ACHN (cell line): ENCODE results near the gene HTT.

Source experiments
- DNase-seq: peaks from one replicate; pipeline ENCODE4 v3.0.0-alpha.2; 2015
- in situ Hi-C: cut with HindIII; loops from 2 replicates; pipeline ENCODE4 v1.10.0; 2017; ENCODE audit warnings: low sequenced_read_pairs, low pct_ligation_motif_present, low pct_unique_long_range_greater_than_20kb

Gene HTT

DNA sequence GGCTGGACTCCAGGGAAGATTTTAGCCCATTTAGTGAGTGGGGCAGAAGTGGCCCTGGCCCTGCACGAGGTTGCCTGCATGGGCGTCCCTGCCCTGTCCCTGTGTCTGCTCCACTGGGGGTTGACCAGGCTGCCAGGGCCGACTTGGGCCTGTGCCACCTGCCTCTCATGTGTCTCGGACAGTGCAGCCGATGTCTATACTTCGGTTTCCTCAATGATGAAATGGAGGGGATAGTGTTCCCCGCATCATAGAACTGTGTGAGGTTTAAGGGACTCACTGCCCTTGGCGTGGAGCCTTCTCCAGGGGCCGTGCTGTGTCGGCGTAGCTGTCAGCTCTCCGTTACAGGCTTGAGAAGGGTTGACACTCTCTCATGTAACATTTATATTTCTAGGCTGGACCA, 147.5 kb downstream of the HTT start:
- in situ Hi-C loops, result no loop called here
- no peak for DNase-seq

DNA sequence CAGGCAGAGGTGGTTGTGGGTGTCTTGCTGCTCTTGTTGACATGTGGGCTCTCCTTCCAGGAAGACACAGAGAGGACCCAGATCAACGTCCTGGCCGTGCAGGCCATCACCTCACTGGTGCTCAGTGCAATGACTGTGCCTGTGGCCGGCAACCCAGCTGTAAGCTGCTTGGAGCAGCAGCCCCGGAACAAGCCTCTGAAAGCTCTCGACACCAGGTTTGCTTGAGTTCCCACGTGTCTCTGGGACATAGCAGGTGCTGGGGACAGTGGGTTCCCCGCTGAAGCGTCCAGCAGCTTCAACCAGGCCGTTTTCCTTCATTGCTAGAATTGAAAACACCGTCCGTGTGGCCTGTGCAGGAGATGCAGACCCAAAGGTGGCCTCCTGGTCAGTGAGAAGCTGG, 148.9 kb downstream of the HTT start:
- in situ Hi-C loops, result no loop called here

DNA sequence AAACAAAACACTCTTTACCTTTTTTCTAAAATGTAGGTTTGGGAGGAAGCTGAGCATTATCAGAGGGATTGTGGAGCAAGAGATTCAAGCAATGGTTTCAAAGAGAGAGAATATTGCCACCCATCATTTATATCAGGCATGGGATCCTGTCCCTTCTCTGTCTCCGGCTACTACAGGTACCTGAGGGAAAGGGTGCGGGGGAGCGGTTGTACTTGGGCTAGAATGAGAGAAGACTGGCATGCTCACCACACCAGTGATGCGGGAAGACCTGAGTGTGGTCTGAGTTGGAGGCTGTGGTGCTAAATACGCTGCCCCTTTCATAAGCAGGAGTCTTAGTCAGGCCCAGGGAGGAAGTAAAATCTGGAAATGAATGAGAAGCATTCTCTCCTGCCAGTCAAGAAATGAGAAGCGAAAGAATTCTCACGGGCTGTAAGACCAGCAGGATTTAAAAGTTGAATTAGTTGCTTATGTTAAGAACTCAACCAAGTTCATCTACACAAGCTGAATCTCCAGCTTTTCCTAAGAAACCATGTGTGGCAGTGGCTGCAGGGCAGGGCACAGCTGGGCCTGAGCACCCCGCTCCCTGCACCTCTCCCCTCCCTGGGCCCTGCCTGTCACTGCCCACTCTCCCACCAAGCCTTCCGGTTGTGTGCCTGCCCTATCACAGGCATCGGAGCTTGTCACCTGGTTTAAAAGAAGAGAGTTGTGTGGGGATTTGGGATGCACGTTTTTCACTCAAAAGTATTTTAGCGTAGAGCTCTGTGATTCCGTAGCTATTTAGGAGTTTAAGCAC, 149.7 kb downstream of the HTT start:
- no peak for DNase-seq
- in situ Hi-C loops, result no loop called here

More for the DNA sequence above, 148.9 kb downstream of the HTT start:
- no peak for DNase-seq

DNA sequence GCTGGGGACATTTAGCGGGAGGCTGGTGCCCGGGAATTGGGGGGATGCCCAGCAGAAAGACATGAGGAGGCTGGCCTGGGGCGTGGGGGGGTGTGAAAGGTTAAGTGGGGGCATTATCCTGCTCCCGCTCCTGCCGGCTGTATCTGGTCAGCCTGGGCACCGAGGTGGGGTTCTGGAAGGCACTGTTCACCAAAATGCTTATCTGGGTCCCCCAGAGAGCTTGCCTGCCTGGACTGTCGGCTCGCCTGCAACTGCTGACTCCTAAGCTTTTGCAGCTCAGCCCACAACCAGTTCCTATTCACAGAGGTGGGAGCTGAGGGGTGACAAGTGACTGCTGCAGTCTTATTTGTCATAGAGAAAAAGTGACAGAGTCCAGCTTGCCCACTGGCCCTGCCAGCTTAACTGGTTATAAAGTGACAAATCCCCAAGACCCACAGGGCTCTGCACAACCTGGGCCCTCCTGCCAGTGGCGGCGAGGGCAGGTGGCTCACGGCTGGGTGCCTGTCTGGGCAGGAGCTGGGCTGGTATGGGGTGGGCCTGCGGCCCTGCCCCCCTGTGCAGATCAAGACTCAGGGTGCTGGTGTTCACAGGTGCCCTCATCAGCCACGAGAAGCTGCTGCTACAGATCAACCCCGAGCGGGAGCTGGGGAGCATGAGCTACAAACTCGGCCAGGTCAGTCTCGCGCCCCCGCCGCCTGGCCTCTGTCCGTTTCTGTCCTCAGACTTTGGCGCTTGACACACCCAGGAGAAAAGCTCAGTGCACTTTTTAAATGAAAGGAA, 150.8 kb downstream of the HTT start:
- DNase-seq, result no peak
- in situ Hi-C loops, result no loop called here

DNA sequence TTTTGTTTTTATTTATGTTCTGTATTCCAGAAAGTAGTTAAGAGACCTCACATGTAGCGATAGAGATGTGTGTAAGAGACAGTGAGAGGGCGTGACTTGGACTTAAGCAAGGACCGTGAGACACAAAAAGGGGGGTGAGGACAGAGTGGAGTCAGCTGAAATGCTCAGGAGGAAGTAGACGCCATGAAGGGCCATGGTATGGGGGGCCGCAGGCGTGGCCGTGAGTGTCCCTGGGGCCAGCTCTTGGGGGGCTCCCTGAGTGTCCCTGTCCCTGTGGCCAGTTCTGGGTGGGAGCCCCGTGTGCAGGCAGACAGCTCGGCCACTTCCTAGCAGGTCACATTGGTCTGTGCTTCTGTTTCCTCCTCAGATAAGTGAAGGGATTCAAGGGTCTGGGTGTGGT, 151.5 kb downstream of the HTT start:
- in situ Hi-C loops, result no loop called here
- DNase-seq, result no peak

DNA sequence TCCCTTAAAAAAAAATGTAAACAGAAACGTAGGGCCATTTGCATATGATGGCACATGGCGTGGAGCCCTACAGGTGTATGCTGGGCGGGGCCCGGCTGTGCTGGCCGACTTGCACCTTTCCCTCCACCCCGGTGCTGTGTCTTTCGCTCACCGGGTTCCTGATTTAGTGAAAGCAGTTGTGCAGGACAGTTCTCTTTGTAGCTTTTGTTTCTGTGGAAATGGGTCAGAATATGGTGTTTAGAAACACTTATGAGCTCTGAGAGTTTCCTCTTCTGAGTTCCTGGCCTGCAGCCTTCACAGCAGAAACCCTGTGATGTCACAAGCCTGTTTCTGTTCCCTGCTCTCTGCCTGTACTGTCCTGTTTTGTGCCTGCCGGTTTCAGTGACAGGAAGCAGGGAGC, 152.0 kb downstream of the HTT start:
- in situ Hi-C loops, result no loop called here
- DNase-seq, result no peak

DNA sequence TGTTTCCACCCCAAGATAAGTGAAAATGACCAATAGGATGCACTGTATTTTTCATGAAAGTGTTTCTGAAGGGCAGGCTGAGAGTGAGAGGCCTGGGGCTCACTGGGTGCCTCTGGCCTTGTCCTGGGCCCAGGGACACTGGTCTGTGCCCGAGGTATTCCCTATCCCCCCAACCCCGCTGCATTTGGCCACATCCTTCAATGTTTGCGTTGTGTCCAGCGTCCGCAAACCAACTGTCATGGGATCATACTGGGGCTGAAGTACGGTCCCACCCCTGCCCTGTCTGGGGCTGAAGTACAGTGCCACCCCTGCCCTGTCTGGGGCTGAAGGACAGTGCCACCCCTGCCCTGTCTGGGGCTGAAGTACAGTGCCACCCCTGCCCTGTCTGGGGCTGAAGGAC, 152.5 kb downstream of the HTT start:
- in situ Hi-C loops, result no loop called here
- no peak for DNase-seq

DNA sequence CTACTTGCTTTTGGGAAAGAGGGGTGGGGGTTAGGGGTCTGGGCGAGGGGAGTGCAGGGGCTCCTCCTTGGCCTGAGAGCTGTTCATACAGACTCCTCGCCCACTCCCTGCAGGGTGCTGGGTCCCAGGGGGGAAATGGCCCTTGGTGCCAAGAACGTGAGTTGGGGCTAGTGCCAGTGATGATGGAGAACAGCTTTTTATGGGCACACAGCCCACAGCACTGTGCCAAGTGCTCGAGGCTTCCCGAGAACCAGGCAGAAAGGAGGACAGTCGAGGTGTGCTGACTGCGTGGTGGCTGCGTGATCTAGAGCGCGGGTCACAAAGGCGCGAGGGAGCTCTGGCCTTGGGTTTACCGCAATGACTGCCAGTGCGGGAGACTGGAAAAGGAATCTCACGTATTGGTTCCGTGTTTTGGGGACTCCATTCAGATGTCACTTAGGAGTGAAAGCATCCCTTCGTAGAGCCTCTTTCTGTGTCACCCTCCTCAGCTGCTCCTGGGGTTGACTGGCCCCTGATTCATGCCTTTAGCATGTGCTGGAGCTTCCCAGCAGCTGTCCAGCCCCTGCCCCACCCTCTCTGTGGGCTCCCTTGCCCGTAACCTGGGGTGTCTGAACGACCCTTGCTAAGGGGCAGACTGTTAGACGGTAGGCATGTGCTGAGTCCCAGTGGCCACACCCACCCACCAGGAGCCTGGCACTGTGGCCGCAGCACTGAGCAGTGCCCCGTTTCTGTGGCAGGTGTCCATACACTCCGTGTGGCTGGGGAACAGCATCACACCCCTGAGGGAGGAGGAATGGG, 153.6 kb downstream of the HTT start:
- in situ Hi-C loops, result no loop called here

DNA sequence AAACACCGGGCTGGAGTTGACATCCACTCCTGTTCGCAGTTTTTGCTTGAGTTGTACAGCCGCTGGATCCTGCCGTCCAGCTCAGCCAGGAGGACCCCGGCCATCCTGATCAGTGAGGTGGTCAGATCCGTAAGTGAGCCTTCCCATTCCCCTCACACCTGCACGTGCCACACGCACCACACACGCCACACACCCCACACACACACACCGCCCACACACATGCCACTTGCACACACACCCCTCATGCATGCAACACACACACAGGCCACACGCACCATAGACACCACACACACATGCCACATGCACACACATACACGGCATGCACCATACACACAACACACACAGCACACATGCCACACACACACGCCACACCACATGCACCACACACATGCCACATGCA, 154.4 kb downstream of the HTT start:
- DNase-seq, result no peak
- in situ Hi-C loops, result no loop called here

More for the DNA sequence above, 153.6 kb downstream of the HTT start:
- DNase-seq, result no peak

DNA sequence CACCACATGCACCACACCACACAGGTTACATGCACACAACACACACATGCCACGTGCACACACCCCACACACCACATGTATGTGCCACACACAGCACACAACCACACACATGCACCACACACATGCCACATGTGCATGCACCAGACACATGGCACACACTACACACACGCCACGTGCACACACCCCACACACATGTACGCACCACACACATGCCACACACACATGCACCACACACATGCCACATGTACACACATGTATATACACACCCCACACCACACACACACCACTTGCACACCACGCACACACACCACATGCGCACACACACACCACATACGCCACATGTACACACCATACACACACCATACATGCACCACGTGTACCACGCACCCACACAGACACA, 154.8 kb downstream of the HTT start:
- DNase-seq, result no peak
- in situ Hi-C loops, result no loop called here

DNA sequence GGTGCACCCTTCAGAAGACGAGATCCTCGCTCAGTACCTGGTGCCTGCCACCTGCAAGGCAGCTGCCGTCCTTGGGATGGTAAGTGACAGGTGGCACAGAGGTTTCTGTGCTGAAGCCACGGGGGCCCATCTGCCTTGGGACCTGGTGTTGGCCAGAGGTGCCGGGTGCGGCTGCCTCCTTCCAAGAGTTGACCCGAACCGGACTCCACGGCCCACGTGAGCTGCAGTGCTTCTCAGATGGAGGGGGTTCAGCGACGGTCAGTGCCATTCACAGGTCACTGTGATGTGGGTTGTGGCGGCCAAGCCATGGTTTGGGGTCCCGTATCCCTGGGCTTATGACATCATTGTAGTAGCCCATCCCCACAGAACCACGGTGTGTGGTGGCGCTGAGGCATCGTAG, 155.5 kb downstream of the HTT start:
- in situ Hi-C loops, result no loop called here

DNA sequence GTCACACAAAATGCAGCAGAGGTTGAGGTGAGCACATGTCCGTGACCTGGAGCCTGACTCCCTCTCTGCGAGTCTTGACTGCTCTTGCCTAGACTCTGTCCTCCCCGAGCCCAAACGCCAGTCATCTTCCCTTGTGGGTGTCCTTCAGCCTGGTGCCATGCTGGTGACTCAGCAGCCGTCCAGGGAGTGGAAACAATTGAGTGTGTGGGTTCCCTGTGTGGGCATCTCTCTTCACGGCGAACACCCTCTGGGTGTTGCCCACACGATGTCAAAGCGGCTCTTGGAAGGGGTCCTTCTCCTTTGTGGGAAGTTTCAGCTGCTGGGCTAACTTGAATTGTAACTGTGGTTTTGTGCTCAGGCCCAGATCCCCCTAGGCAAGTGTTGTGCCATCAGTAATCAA, 157.0 kb downstream of the HTT start:
- in situ Hi-C loops, result no loop called here
- DNase-seq, result no peak

More for the DNA sequence above, 155.5 kb downstream of the HTT start:
- no peak for DNase-seq

DNA sequence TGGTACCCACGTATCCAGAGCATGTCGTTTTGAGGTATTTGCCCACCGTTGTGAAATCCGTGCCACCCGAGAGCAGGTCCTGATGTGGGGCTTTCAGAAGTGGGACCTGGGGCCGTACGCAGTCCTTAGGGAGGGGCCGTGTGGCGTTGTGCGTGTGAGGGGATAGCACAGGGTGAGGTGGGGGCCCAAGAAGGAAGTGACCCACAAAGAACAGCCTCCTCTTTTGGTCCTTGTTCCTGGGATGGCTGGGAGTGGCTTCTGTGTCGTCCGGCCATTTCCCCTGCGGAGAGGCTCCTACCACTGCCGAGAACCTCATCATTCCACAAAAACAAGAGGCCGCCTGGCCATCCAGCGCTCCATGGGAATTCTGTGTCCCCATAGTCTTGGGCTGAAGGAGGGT, 157.5 kb downstream of the HTT start:
- no peak for DNase-seq

DNA sequence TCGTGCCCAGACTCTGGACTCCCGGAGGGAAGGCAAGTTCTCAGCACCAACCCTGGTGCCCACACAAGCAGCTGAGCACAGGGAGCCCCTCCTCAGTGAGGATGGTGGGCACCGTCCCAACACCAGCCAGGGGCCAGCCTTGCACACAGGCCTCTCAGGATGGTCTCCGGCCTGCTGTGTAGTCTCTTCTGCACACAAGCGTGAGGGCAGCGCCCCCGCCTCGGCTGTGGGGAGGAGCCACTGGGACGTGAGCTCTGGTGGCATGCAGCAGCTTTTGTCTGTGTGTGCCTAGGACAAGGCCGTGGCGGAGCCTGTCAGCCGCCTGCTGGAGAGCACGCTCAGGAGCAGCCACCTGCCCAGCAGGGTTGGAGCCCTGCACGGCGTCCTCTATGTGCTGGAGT, 158.4 kb downstream of the HTT start:
- DNase-seq, result no peak
- in situ Hi-C loops, result no loop called here

More for the DNA sequence above, 157.5 kb downstream of the HTT start:
- in situ Hi-C loops, result no loop called here

DNA sequence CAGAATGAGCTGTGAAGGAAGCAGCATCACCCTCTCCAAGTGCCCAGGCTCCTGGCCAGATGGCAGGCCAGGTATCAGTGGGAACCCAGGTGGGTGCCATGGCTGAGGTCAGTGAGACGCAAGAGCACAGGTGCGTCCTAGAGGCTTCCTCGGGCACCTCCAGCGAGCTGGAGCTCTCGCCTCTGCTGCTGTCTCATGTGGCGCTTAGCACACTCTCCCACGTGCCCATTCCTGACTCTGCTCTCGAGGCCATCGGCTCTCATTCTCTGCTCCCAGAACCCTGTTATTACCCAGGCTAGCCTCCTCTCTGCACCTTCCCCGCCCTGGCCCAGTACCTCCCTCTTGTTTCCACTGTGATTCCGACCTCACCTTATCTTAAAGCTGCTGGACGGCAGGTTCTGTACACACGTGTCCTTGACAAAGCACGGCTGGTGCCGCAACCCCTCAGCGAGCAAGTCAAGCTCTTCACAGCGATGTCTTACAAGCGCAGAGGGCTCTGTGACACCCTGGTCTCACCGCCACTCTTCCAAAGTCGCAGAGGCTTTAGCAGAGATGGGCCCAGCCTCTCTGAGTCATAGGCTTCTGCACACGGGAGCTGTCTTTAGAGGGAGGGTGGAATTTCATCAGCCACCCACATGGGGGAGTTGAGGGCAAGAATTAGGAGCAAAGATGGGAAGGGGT, 159.1 kb downstream of the HTT start:
- in situ Hi-C loops, result no loop called here
- no peak for DNase-seq

DNA sequence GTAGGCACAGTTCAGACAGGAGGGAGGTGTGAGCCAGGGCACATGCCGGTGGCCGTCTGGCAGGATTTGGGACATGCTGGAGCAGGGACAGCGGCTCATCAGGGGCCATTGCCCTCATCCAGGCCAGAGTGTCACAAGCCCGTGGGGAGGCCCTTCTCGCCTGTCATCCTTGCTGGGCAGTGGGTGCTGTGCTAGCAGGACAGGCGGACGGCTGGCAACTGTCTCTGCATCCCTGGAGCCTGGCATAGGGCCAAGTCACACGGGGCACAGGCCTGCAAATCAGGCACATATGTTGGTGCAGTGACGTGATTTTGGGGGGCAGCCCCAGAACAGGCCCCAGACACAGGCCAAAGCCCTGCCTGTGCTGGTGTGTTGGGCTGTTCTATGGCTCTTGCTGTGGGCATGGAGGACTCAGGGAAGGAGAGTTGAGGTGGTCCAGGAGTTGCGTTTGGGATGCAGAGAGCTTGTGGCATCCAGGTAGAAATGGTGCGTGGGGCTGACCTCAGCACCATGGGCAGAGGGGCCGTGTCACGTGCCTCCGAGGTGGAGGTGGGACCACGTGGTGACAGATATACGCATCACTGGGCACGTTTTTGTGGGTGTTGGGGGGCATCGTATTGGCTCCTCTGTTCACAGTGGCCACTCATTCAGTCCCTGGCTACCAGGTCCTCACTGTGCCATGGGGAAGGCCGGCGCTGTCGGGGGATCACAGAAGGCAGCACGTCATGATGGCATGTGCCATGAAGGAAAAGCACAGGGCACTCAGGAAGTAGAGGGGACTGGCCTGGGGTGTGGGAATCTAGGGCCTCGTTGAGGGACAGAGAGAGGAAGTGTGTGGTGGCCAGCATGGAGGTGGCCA, 159.9 kb downstream of the HTT start:
- no peak for DNase-seq
- in situ Hi-C loops, result no loop called here

DNA sequence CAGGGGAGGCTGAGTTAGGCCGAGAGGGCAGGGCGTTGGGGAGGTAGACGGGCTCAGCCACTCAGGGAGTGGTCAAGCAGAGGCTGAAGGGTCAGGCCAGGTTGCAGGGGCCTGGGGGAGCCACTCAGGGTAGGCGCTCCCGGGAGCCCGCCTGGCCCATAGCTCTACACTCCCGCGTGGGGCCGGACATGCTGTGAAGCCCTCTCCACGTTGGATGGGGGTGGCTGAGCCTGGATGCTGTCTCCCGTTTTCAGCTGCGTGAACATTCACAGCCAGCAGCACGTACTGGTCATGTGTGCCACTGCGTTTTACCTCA, 160.5 kb downstream of the HTT start:
- in situ Hi-C loops, result no loop called here
- no peak for DNase-seq

DNA sequence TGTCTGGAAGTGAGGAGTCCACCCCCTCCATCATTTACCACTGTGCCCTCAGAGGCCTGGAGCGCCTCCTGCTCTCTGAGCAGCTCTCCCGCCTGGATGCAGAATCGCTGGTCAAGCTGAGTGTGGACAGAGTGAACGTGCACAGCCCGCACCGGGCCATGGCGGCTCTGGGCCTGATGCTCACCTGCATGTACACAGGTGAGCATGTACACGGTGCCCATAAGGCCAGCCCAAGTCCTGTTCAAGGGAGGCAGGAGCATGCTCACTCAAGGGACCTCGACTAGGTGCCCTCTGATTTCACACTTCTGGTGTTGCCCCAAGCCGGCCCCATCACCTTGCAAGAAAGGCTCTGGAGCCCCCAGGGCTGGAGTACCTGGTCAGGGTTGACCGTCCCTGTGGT, 161.1 kb downstream of the HTT start:
- in situ Hi-C loops, result no loop called here
- DNase-seq, result no peak
